Body of pancreas (tissue), 4 donors: ENCODE measurements around the gene IL18. TPM values are rescaled to one million over a fixed set of nuclear protein-coding genes. Genes with fewer than 3 reads are reported as not detected.

Experiments
- ATAC-seq: fragments of 150-250 bp; one replicate; pipeline ENCODE4 v1.9.1; 2016
- DNase-seq, 4 donors: peaks; one replicate each; pipeline ENCODE4 v3.0.0-alpha.2; 2019
- H3K27ac ChIP-seq, 4 donors: fragments of 200-600 bp; sonication (generic); 1 replicate in 3 of 4; 2 replicates in 1 of 4; pipeline versions ENCODE4 v1.5.1 to v1.6.1; 2016 to 2019; ENCODE audit warnings: mild to moderate bottlenecking in 1 of 4, mixed read lengths in 1 of 4, moderate library complexity in 1 of 4
- H3K27me3 ChIP-seq, 2 donors: fragments of 200-600 bp; sonication (generic); one replicate each; pipeline ENCODE4 v1.6.0; 2016; ENCODE audit warnings: mild to moderate bottlenecking in 1 of 2
- H3K36me3 ChIP-seq, 2 donors: fragments of 200-600 bp; sonication (generic); replicated peaks in 1 of 2; 2 replicates each; pipeline ENCODE4 v1.5.1; 2016; ENCODE audit warnings: low read depth in 2 of 2; ENCODE audit not compliant: insufficient read depth in 1 of 2
- H3K4me1 ChIP-seq: fragments of 200-600 bp; sonication (generic); one replicate; pipeline ENCODE4 v1.6.0; 2016
- H3K4me3 ChIP-seq, 2 donors: fragments of 200-600 bp; sonication (generic); 1 replicate in 1 of 2; 2 replicates in 1 of 2; pipeline ENCODE4 v1.5.1; 2016 to 2019
- H3K9me3 ChIP-seq, 3 donors: fragments of 200-600 bp; sonication (generic); 1 replicate in 2 of 3; 2 replicates in 1 of 3; pipeline ENCODE4 v1.5.1; 2016
- POLR2A ChIP-seq, 3 donors: fragments of 450-650 bp; IDR thresholded peaks; one replicate each; pipeline ENCODE4 v1.6.1; 2016; ENCODE audit warnings: antibody characterized with exemption in 3 of 3, mild to moderate bottlenecking in 2 of 3
- WGBS, 2 donors: methylation state at CpG; one replicate each; pipeline ENCODE4 v1.1.5; 2017; 5-methylcytosine and 5-hydroxymethylcytosine counted together
- intact Hi-C: fragments of 100-400 bp; cut with DNase I; formaldehyde crosslinking; loops from one replicate; pipeline ENCODE4 v1.15.1; 2023
- total RNA-seq, 2 donors: library from RNA; depleted of rRNA; stranded (reverse); fragments of >200 nt; gene quantifications; one replicate each; pipeline ENCODE4 v1.1.0, GENCODE V29; 2016
- TF ChIP-seq, protein P1 (sequence below), 7 experiments: fragments of 450-650 bp in 4 of 7; fragments of 200-600 bp in 3 of 7; sonication (generic) in 3 of 7; IDR thresholded peaks; one replicate each; pipeline ENCODE4 v1.5.1; 2016 to 2019; ENCODE audit warnings: antibody characterized with exemption in 7 of 7

IL18 gene
- total RNA-seq, 2 donors from 2014 or later, result 3.3 to 22.8 TPM

GRCh38 chr11:112129656-112130055 lies 34.2 kb downstream of the IL18 start:
- Histone ChIP-seq H3K36me3 (no peaks in the 10 kb centered on the region), H3K4me3 (no peak overlapping the region), H3K4me1 (no peaks in the 10 kb centered on the region), H3K27ac (no peak overlapping the region), H3K27me3 (no peaks in the 10 kb centered on the region), H3K9me3 (no peaks in the 10 kb centered on the region)
- 61 to 79% methylated on average over 5 of the region's 5 CpGs for WGBS, 2 donors
- intact Hi-C loops, result no loop called here
- DNase-seq, result peak in 1 of 4 donors; percentile 36
- no peak for TF ChIP-seq POLR2A (IDR thresholded peaks at IDR 0.05)
- TF ChIP-seq, protein P1, sequence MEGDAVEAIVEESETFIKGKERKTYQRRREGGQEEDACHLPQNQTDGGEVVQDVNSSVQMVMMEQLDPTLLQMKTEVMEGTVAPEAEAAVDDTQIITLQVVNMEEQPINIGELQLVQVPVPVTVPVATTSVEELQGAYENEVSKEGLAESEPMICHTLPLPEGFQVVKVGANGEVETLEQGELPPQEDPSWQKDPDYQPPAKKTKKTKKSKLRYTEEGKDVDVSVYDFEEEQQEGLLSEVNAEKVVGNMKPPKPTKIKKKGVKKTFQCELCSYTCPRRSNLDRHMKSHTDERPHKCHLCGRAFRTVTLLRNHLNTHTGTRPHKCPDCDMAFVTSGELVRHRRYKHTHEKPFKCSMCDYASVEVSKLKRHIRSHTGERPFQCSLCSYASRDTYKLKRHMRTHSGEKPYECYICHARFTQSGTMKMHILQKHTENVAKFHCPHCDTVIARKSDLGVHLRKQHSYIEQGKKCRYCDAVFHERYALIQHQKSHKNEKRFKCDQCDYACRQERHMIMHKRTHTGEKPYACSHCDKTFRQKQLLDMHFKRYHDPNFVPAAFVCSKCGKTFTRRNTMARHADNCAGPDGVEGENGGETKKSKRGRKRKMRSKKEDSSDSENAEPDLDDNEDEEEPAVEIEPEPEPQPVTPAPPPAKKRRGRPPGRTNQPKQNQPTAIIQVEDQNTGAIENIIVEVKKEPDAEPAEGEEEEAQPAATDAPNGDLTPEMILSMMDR (IDR thresholded peaks at IDR 0.05), result no peak
- no peak for ATAC-seq

DNA sequence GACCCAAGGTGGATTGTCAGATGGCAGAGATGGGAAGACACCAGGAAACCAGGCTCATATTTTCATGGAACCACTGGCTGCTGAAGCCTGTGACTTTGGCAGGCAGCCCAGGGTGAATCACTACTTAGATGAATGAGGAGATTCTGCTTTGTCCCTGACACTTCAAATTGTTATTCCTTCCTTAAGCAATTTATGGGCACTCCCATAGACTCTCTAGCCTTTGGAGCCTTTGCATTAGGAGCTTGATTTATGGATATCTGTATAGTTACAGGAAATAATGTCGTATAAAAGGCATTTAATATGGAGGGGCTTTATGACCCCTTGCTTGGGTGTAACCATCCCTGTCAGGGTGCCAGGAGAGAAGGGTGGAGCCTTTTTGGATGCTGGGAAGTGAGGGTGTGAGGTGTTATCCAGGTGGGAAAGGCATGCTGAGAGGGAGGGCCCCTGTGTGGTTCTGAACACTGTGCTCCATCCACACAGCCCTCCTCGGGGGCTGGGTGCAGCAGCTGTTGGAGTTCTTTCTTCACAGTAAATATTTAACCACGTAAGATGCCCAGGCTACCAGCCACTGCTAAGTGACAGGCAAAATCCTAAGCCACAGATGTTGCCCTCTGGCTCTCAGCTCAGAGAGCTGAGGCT lies 35.3 kb downstream of the IL18 start:
- Histone ChIP-seq H3K4me3 (no peak overlapping the region), H3K27me3 (no peaks in the 10 kb centered on the region), H3K36me3 (no peaks in the 10 kb centered on the region), H3K9me3 (no peaks in the 10 kb centered on the region), H3K27ac (no peak overlapping the region), H3K4me1 (no peaks in the 10 kb centered on the region)
- TF ChIP-seq, protein P1 (IDR thresholded peaks at IDR 0.05), result no peak
- TF ChIP-seq POLR2A (IDR thresholded peaks at IDR 0.05), result no peak
- WGBS, 2 donors, result 56 to 82% methylated on average over 2 to 3 of the region's 3 CpGs
- DNase-seq (peak in 3 of 4 donors; percentile 21 to 46 (median 43)), ATAC-seq (no peak)
- intact Hi-C loops, result no loop called here

- H3K4me1 ChIP-seq, result no peaks in the 10 kb centered on the region
- H3K27ac ChIP-seq, result no peak overlapping the region
- H3K9me3 ChIP-seq, result no peaks in the 10 kb centered on the region
- no peak for TF ChIP-seq POLR2A (IDR thresholded peaks at IDR 0.05)
- TF ChIP-seq, protein P1 (IDR thresholded peaks at IDR 0.05), result no peak
- H3K27me3 ChIP-seq, result no peaks in the 10 kb centered on the region
- ATAC-seq, result no peak
- no peaks in the 10 kb centered on the region for H3K36me3 ChIP-seq
- intact Hi-C loops, result no loop called here
- WGBS, 2 donors, result 96 to 100% methylated on average over 2 of the region's 2 CpGs
- H3K4me3 ChIP-seq, result no peak overlapping the region
- DNase-seq, result no peak
These were observed 36.8 kb downstream of the IL18 start for GRCh38 chr11:112127056-112127455.

- no peak overlapping the region for H3K4me3 ChIP-seq
- intact Hi-C loops, result no loop called here
- H3K27ac ChIP-seq, result no peak overlapping the region
- DNase-seq, result no peak
- H3K9me3 ChIP-seq, result no peaks in the 10 kb centered on the region
- H3K27me3 ChIP-seq, result no peaks in the 10 kb centered on the region
- no peaks in the 10 kb centered on the region for H3K36me3 ChIP-seq
- 81 to 82% methylated on average over 4 of the region's 4 CpGs for WGBS, 2 donors
- ATAC-seq, result no peak
- no peak for TF ChIP-seq POLR2A (IDR thresholded peaks at IDR 0.05)
- TF ChIP-seq, protein P1 (IDR thresholded peaks at IDR 0.05), result no peak
- H3K4me1 ChIP-seq, result no peaks in the 10 kb centered on the region
These were observed 40.8 kb downstream of the IL18 start for GRCh38 chr11:112123129-112123528.

DNA sequence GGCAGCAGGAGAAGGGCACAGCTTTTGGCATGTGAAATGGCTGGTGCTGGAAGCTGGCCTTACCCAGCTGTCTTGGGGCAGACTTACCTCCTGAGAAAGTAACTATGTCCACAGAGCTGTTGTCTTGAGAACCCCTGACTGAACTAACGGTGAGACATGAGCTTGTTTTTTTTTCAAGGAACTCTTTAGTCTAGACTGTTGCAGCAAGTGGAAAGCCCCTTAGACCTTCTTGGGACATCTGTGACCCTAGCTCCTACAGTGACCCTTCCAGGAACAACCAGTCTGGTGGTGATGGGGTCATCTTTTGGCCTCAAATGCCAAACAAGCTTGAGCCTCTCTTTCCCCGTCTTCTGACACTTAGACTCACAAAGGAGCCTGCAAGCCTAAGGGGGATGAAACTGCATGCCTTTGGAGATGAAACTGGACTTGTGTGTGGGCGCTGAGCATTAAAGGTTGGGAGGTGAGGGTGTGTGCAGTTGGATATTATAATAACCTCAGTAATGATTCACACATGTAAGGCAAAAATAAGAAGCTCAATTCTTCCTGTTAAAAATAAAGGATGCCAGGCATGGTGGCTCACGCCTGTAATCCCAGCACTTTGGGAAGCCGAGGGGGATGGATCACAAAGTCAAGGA lies 41.8 kb downstream of the IL18 start:
- no peak for ATAC-seq
- no peaks in the 10 kb centered on the region for H3K9me3 ChIP-seq
- H3K4me1 ChIP-seq, result no peaks in the 10 kb centered on the region
- intact Hi-C loops, result no loop called here
- no peak for TF ChIP-seq POLR2A (IDR thresholded peaks at IDR 0.05)
- TF ChIP-seq, protein P1 (IDR thresholded peaks at IDR 0.05), result no peak
- 85 to 91% methylated on average over 5 of the region's 5 CpGs for WGBS, 2 donors
- no peaks in the 10 kb centered on the region for H3K36me3 ChIP-seq
- no peak overlapping the region for H3K27ac ChIP-seq
- H3K27me3 ChIP-seq, result no peaks in the 10 kb centered on the region
- no peak overlapping the region for H3K4me3 ChIP-seq
- no peak for DNase-seq
